ENCODE measurements around the gene SEPTIN11. TPM values are rescaled to one million over a fixed set of nuclear protein-coding genes. Genes with fewer than 3 reads are reported as not detected.

Gene SEPTIN11
- total and polyA plus RNA-seq, 2 donors, result 38.7 to 199 TPM

DNA sequence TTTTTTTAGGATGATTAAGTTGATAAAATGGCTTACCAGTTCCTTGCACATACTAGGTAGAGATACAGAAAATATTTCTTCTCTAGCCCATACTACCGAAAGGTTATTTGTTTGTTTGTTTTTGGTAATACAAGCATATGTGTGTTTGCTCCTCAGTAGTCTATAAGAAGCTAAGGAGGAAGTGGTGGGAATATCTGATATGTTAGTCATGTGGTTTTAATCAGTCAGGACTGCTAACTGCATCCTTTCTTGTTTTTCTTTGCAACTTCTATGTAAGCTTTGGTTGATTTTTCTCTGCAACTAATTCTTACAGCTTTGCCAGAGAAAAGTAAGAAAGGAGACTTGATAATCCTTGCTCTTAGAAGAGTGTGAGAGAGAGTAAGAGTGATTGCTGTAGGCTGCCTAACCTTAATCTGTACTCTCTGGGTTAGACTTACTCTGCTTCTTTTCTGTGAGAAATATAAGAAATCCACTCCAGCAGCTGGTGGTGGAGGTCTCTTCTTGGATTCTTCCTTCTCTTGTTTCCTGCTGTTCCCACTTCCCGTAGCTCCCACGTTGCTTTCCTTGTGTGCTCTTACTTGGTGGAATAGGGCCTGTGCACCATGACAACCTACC, 28.3 kb downstream of the SEPTIN11 start:
- no peak overlapping the region for H3K27ac ChIP-seq (ENCODE audit: low read depth)
- WGBS, result 79% methylated on average over 3 of the region's 3 CpGs
- no peak for DNase-seq (ENCODE audit: extremely low spot score)
- H3K4me3 ChIP-seq (ENCODE audit: low read depth, low read length), result no peak overlapping the region
- H3K4me1 ChIP-seq (ENCODE audit: insufficient read depth), result no peaks in the 10 kb centered on the region
- H3K36me3 ChIP-seq (ENCODE audit: insufficient read depth), result no peaks in the 10 kb centered on the region

DNA sequence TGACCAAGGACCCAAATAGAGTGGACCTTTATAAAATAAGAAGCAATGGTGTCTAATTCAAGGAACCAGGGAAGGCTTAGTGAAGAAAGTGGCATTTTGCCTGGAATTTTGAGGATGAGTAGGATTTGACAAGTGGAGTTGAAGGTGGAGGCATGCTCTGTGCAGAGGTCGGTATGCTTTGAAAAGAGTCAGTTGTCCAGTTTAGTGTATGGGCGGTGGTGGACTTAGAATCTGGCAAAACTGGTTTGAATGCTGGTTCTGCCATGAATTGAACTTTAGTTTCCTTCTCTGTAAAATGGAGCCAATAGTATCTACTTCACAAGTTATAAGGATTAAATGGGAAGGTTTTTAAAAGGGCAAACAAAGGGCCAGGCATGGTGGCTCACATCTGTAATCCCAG, 29.7 kb downstream of the SEPTIN11 start:
- whole genome bisulfite sequencing, result 92% methylated on average over 2 of the region's 2 CpGs
- Histone ChIP-seq H3K4me3 (ENCODE audit: low read depth, low read length) (no peak overlapping the region), H3K4me1 (ENCODE audit: insufficient read depth) (no peaks in the 10 kb centered on the region), H3K36me3 (ENCODE audit: insufficient read depth) (no peaks in the 10 kb centered on the region), H3K27ac (ENCODE audit: low read depth) (no peak overlapping the region)
- DNase-seq (ENCODE audit: extremely low spot score), result no peak

- Histone ChIP-seq H3K27ac (ENCODE audit: low read depth) (no peak overlapping the region), H3K4me1 (ENCODE audit: insufficient read depth) (no peaks in the 10 kb centered on the region), H3K36me3 (ENCODE audit: insufficient read depth) (no peaks in the 10 kb centered on the region), H3K4me3 (ENCODE audit: low read depth, low read length) (no peak overlapping the region)
- DNase-seq (ENCODE audit: extremely low spot score), result no peak
- WGBS, result 72% methylated on average over 6 of the region's 6 CpGs
Measured at GRCh38 chr4:76980261-76980660, 30.7 kb downstream of the SEPTIN11 start.

- Histone ChIP-seq H3K4me1 (ENCODE audit: insufficient read depth) (no peaks in the 10 kb centered on the region), H3K27ac (ENCODE audit: low read depth) (no peak overlapping the region), H3K4me3 (ENCODE audit: low read depth, low read length) (no peak overlapping the region), H3K36me3 (ENCODE audit: insufficient read depth) (no peaks in the 10 kb centered on the region)
- 57% methylated on average over 3 of the region's 3 CpGs for WGBS
- DNase-seq (ENCODE audit: extremely low spot score), result no peak
Measured at GRCh38 chr4:76981644-76982043, 32.1 kb downstream of the SEPTIN11 start.

DNA sequence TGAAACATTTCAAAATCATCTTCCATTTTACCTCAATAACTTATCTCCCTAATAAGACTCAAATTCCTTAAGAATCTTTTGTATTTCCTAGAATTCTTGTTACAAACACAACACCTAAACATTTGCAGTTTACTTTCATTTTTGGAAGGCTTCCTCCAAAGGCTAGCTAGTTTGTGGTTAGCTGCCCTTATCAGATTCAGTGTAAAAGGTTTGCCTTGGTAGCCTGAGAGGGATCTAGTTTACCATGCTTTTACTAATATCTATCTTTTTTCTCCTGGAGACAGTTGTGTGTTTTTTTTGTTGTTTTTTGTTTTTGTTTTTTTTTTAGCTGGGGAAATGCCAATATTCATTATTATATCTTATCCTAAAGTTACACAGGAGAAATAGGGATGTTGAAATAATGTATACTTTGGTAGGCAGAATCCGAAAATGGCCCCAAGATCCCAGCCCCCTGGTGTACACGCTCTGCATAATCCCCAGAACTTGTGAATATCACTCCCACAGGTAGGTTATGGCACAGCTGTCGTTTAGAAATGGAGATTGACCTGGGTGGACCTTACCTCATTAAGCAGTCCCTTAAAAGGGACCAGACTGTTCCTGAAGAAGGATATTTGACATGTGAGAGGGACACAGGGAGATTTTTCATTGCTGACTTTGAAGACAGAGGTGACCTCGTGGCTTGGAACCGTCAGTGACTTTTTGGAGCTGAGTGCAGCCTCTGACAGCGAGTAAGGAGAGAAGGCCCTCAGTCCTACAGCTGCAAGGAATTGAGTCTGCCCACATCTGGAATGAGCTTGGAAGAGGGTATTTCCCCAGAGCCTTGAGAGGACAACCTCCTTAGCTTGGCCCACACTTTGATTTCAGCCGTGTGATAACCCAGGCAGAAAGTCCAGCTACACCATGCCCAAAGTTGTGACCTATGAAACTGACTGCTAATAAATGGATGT, 33.4 kb downstream of the SEPTIN11 start:
- no peak overlapping the region for H3K27ac ChIP-seq (ENCODE audit: low read depth)
- H3K36me3 ChIP-seq (ENCODE audit: insufficient read depth), result no peaks in the 10 kb centered on the region
- 83% methylated on average over 7 of the region's 7 CpGs for WGBS
- no peak overlapping the region for H3K4me3 ChIP-seq (ENCODE audit: low read depth, low read length)
- no peaks in the 10 kb centered on the region for H3K4me1 ChIP-seq (ENCODE audit: insufficient read depth)
- DNase-seq (ENCODE audit: extremely low spot score), result no peak

DNA sequence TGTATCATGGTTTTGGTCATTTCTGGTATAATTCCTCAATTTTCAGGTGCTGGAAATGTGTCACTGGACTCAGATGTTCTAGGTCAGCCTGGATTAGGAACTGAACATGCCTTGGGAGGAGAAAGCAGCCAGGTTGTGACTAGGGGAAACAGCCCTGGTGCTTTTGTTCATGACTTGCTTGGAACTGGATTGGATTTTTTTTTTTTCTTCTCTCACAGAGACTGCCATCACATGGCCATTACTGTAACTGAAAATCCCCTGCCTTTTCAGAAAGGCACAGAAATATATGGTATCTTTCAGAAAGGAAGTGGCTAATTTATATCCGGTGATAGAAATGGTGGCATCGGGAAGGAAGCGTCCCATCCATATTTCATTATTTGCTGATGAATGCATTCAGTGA, 34.6 kb downstream of the SEPTIN11 start:
- DNase-seq (ENCODE audit: extremely low spot score), result no peak
- Histone ChIP-seq H3K4me3 (ENCODE audit: low read depth, low read length) (no peak overlapping the region), H3K36me3 (ENCODE audit: insufficient read depth) (no peaks in the 10 kb centered on the region), H3K4me1 (ENCODE audit: insufficient read depth) (no peaks in the 10 kb centered on the region), H3K27ac (ENCODE audit: low read depth) (peak overlapping the region; percentile 18)
- WGBS, result 52% methylated on average over 3 of the region's 3 CpGs

- WGBS, result 28% methylated on average over 7 of the region's 7 CpGs
- no peaks in the 10 kb centered on the region for H3K36me3 ChIP-seq (ENCODE audit: insufficient read depth)
- peak; percentile 78 for DNase-seq (ENCODE audit: extremely low spot score)
- H3K4me1 ChIP-seq (ENCODE audit: insufficient read depth), result no peaks in the 10 kb centered on the region
- no peak overlapping the region for H3K4me3 ChIP-seq (ENCODE audit: low read depth, low read length)
- H3K27ac ChIP-seq (ENCODE audit: low read depth), result peak overlapping the region; percentile 18
Measured at GRCh38 chr4:76984788-76985211, 35.2 kb downstream of the SEPTIN11 start.

GRCh38 chr4:76987153-76987591, 37.6 kb downstream of the SEPTIN11 start:
- Histone ChIP-seq H3K36me3 (ENCODE audit: insufficient read depth) (no peaks in the 10 kb centered on the region), H3K4me1 (ENCODE audit: insufficient read depth) (no peaks in the 10 kb centered on the region), H3K4me3 (ENCODE audit: low read depth, low read length) (no peak overlapping the region), H3K27ac (ENCODE audit: low read depth) (no peak overlapping the region)
- 49% methylated on average over 5 of the region's 5 CpGs for WGBS
- peak; percentile 69 for DNase-seq (ENCODE audit: extremely low spot score)

- WGBS, result 59% methylated on average over 4 of the region's 4 CpGs
- H3K4me1 ChIP-seq (ENCODE audit: insufficient read depth), result no peaks in the 10 kb centered on the region
- H3K36me3 ChIP-seq (ENCODE audit: insufficient read depth), result no peaks in the 10 kb centered on the region
- H3K4me3 ChIP-seq (ENCODE audit: low read depth, low read length), result no peak overlapping the region
- H3K27ac ChIP-seq (ENCODE audit: low read depth), result no peak overlapping the region
- DNase-seq (ENCODE audit: extremely low spot score), result no peak
Measured at GRCh38 chr4:76987685-76988084, 38.1 kb downstream of the SEPTIN11 start.

DNA sequence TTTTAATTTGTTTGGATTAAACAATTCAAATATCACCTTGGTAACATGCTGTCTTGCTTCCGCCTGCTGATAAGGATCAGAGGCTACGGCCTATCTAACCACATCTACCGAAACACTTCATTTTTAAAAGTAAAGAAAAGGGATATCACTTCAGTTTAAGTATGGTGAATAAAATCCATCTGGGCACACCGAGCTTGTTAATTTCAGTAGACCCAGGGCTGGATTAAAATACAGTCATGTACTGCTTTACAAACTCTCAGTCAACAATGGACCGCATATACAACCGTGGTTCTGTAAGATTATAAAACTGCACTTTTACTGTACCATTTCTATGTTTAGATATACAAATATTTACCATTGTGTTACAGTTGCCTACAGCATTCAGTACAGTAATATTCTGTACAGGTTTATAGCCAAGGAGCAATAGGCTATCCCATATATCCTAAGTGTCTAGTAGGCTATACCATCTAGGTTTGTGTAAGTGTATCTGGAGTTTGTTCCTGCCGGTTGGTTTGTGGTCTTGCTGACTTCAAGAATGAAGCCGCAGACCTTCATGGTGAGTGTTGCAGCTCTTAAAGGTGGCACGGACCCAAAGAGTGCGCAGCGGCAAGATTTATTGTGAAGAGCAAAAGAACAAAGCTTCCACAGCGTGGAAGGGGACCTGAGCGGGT, 40.0 kb downstream of the SEPTIN11 start:
- WGBS, result 83% methylated on average over 13 of the region's 13 CpGs
- H3K4me1 ChIP-seq (ENCODE audit: insufficient read depth), result no peaks in the 10 kb centered on the region

GRCh38 chr4:76990288-76991080, 40.9 kb downstream of the SEPTIN11 start:
- Histone ChIP-seq H3K4me3 (ENCODE audit: low read depth, low read length) (no peak overlapping the region), H3K4me1 (ENCODE audit: insufficient read depth) (no peaks in the 10 kb centered on the region), H3K36me3 (ENCODE audit: insufficient read depth) (no peaks in the 10 kb centered on the region), H3K27ac (ENCODE audit: low read depth) (no peak overlapping the region)
- 89% methylated on average over 12 of the region's 12 CpGs for WGBS
- DNase-seq (ENCODE audit: extremely low spot score), result no peak

More for the DNA sequence above, 40.0 kb downstream of the SEPTIN11 start:
- no peak for DNase-seq (ENCODE audit: extremely low spot score)
- Histone ChIP-seq H3K27ac (ENCODE audit: low read depth) (no peak overlapping the region), H3K4me3 (ENCODE audit: low read depth, low read length) (no peak overlapping the region), H3K36me3 (ENCODE audit: insufficient read depth) (no peaks in the 10 kb centered on the region)

DNA sequence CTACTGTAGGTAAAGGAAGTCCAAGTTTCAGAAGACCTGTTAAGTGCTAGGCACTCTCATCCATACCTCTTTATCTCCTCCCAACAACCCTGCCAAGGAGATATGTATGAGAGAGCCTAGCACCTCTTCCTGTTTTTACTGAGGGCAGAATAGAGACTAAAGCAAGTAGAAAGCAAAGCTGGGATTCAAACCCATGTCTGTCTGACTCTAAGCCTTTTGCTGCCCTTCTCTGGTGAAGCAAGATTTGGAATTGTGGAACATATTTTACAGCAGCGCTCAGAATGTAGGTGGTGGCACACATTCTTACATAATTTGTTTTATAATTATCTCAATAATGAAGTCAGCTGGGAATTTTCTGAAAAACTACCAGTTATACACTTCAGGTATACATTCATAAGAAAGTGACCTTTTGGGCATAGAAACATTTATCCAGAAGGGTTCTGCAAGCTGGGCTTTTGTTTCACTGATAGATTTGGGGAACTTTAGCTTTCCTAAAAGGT, 41.7 kb downstream of the SEPTIN11 start:
- 100% methylated on average over 1 of the region's 1 CpG for WGBS
- no peak for DNase-seq (ENCODE audit: extremely low spot score)
- Histone ChIP-seq H3K36me3 (ENCODE audit: insufficient read depth) (no peaks in the 10 kb centered on the region), H3K4me1 (ENCODE audit: insufficient read depth) (no peaks in the 10 kb centered on the region), H3K4me3 (ENCODE audit: low read depth, low read length) (no peak overlapping the region), H3K27ac (ENCODE audit: low read depth) (no peak overlapping the region)
